GM12878 (cell line): ENCODE measurements around the gene PSAPL1. TPM values are rescaled to one million over a fixed set of nuclear protein-coding genes. Genes with fewer than 3 reads are reported as not detected.

Source experiments
- ATAC-seq: fragments of 200-7000 bp; cut with Tn5 transposase; 3 replicates; pipeline ENCODE4 v1.9.1; 2020; ENCODE audit warnings: mild to moderate bottlenecking, moderate library complexity
- BruUV-seq: library from RNA; stranded (reverse); fragments of 400-500 nt; replicated peaks from 2 replicates; lab custom pipeline; 2021; lab: Mats Ljungman, UMichigan
- CTCF ChIA-PET: fragments of 300-600 bp; sonication (Branson Sonifier 250); formaldehyde crosslinking; extraction: SDS; loops from one replicate; lab custom pipeline; 2021; ENCODE audit warnings: inconsistent platforms; lab: Yijun Ruan, JAX
- POLR2A ChIA-PET: fragments of 350-600 bp; formaldehyde crosslinking; extraction: SDS; loops from one replicate; lab custom pipeline; 2021; ENCODE audit warnings: inconsistent platforms; lab: Charles Lee
- RAD21 ChIA-PET: fragments of 300-600 bp; sonication (Branson Sonifier 250); formaldehyde crosslinking; loops from one replicate; lab custom pipeline; 2023; ENCODE audit warnings: antibody characterized with exemption; ENCODE audit not compliant: unreplicated experiment; lab: Charles Lee
- SMC1A ChIA-PET: fragments of 300-600 bp; sonication (Branson Sonifier 250); formaldehyde crosslinking; loops from one replicate; lab custom pipeline; 2023; ENCODE audit not compliant: unreplicated experiment, uncharacterized antibody; lab: Charles Lee
- DNase-seq: peaks from one replicate; pipeline ENCODE4 v3.0.0-alpha.2; 2011; ENCODE audit warnings: low read depth, low spot score
- FAIRE-seq: peaks from 3 replicates; lab custom pipeline; 2011; peaks lifted over from hg19 to GRCh38; lab: Jason Lieb, UNC
- H2AFZ ChIP-seq: 2 replicates; pipeline ENCODE4 v1.6.0; 2011; ENCODE audit warnings: low read depth, low read length, control low read depth; ENCODE audit not compliant: control insufficient read depth
- H3K27ac ChIP-seq: 2 replicates; pipeline ENCODE4 v1.5.1; 2011; ENCODE audit warnings: control low read depth; ENCODE audit not compliant: control insufficient read depth, insufficient read depth
- H3K27me3 ChIP-seq, 2 experiments: replicated peaks in 1 of 2; 2 replicates each; pipeline versions ENCODE4 v1.6.0 to v1.6.1; 2011; ENCODE audit warnings: low read length in 1 of 2; ENCODE audit not compliant: control insufficient read depth in 2 of 2, insufficient read depth in 2 of 2
- H3K36me3 ChIP-seq, 2 experiments: 2 replicates each; pipeline ENCODE4 v1.5.1; 2011; ENCODE audit warnings: low read length in 1 of 2; ENCODE audit not compliant: control insufficient read depth in 2 of 2, insufficient read depth in 2 of 2
- H3K4me1 ChIP-seq: 2 replicates; pipeline ENCODE4 v1.6.1; 2011; ENCODE audit warnings: mild to moderate bottlenecking, low read length, moderate library complexity, mixed read lengths; ENCODE audit not compliant: control insufficient read depth, insufficient read depth
- H3K4me2 ChIP-seq: 2 replicates; pipeline ENCODE4 v1.6.0; 2011; ENCODE audit warnings: control low read depth; ENCODE audit not compliant: control insufficient read depth, insufficient read depth
- H3K4me3 ChIP-seq: fragments of 200-600 bp; sonication (generic); 2 replicates; pipeline ENCODE4 v1.5.1; 2016
- H3K79me2 ChIP-seq: 2 replicates; pipeline ENCODE4 v1.6.0; 2011; ENCODE audit warnings: low read length; ENCODE audit not compliant: control insufficient read depth, insufficient read depth
- H3K9ac ChIP-seq: 2 replicates; pipeline ENCODE4 v1.8.0; 2011; ENCODE audit warnings: low read length, control low read depth, mixed read lengths; ENCODE audit not compliant: control insufficient read depth, insufficient read depth
- H3K9me3 ChIP-seq: replicated peaks from 3 replicates; pipeline ENCODE4 v1.5.1; 2011; ENCODE audit warnings: mild to moderate bottlenecking, low read length; ENCODE audit not compliant: control insufficient read depth, insufficient read depth
- H4K20me1 ChIP-seq: 2 replicates; pipeline ENCODE4 v1.6.0; 2011; ENCODE audit not compliant: control insufficient read depth, insufficient read depth
- BCL11A ChIP-seq: IDR thresholded peaks from 2 replicates; pipeline ENCODE4 v1.6.1; 2011; ENCODE audit warnings: low read depth, low read length
- CHD4 ChIP-seq: fragments of 200-600 bp; sonication (generic); IDR thresholded peaks from 2 replicates; pipeline ENCODE4 v1.6.1; 2016; ENCODE audit warnings: mild to moderate bottlenecking
- EED ChIP-seq: sonication (generic); IDR thresholded peaks from 2 replicates; pipeline ENCODE4 v1.6.1; 2016; ENCODE audit warnings: antibody characterized with exemption, low read depth
- ESRRA ChIP-seq: IDR thresholded peaks from 2 replicates; pipeline ENCODE4 v1.6.1; 2012; ENCODE audit warnings: mild to moderate bottlenecking, low read length, improper control_type of control experiment
- FOXM1 ChIP-seq: IDR thresholded peaks from 2 replicates; pipeline ENCODE4 v1.6.1; 2012; ENCODE audit warnings: low read depth, mild to moderate bottlenecking, inconsistent platforms, low read length, moderate library complexity
- GATAD2B ChIP-seq: fragments of 450-650 bp; conservative IDR thresholded peaks from 2 replicates; pipeline ENCODE4 v1.6.1; 2017; ENCODE audit warnings: low read depth, mild to moderate bottlenecking, moderate library complexity
- PAX8 ChIP-seq: fragments of 450-650 bp; IDR thresholded peaks from 2 replicates; pipeline ENCODE4 v1.6.1; 2017; ENCODE audit warnings: mild to moderate bottlenecking, moderate library complexity
- POLR2A ChIP-seq: IDR thresholded peaks from 2 replicates; pipeline ENCODE4 v1.6.1; 2011; ENCODE audit warnings: low read depth, mild to moderate bottlenecking, low read length
- RAD51 ChIP-seq: fragments of 450-650 bp; IDR thresholded peaks from 2 replicates; pipeline ENCODE4 v1.6.1; 2016; ENCODE audit warnings: moderate library complexity, mild to moderate bottlenecking, inconsistent platforms
- SREBF1 ChIP-seq: IDR thresholded peaks from 2 replicates; pipeline ENCODE4 v1.6.1; 2012; ENCODE audit warnings: mild to moderate bottlenecking, low read length
- STAT1 ChIP-seq: fragments of 450-650 bp; conservative IDR thresholded peaks from 2 replicates; pipeline ENCODE4 v1.6.1; 2014; ENCODE audit warnings: antibody characterized with exemption, mild to moderate bottlenecking
- TCF7 ChIP-seq: IDR thresholded peaks from 2 replicates; pipeline ENCODE4 v1.6.1; 2014; ENCODE audit warnings: antibody characterized with exemption, borderline replicate concordance
- ZSCAN29 ChIP-seq: fragments of 450-650 bp; IDR thresholded peaks from 2 replicates; pipeline ENCODE4 v1.6.1; 2017; ENCODE audit warnings: mild to moderate bottlenecking, moderate library complexity
- WGBS: methylation state at CpG from one replicate; pipeline ENCODE4 v1.1.6; 2016; ENCODE audit warnings: low lambda C conversion rate; ENCODE audit not compliant: insufficient replicate concordance, insufficient coverage; ENCODE audit errors: missing lambda C conversion rate; 5-methylcytosine and 5-hydroxymethylcytosine counted together
- in situ Hi-C: fragments of 300-500 bp; cut with MboI; formaldehyde crosslinking; loops from 9 replicates; pipeline ENCODE4 v1.14.3; 2018; ENCODE audit warnings: mixed read lengths
- intact Hi-C: fragments of 100-400 bp; cut with micrococcal nuclease; formaldehyde crosslinking; loops from one replicate; pipeline ENCODE4 v1.14.2; 2022; ENCODE audit not compliant: unreplicated experiment
- polyA plus RNA-seq, 11 experiments: library from polyadenylated mRNA; depleted of rRNA in 4 of 11; unstranded in 6 of 11; stranded (reverse) in 5 of 11; fragments of >200 nt; fragmentation: Nextera tagmentation in 4 of 11; fragmentation: Illumina TruSeq in 1 of 11; extraction: Ambion mirVana in 4 of 11; extraction: Trizol in 1 of 11; gene quantifications; 1 replicate in 1 of 11; 2 replicates in 10 of 11; pipeline versions ENCODE4 v1.2.1 to v1.2.3, GENCODE V29; 2011 to 2016; ENCODE audit warnings: inconsistent platforms in 2 of 11, missing spikeins in 2 of 11, low read depth in 1 of 11
- total RNA-seq, 4 experiments: library from RNA; depleted of rRNA in 3 of 4; stranded (reverse); fragments of >200 nt in 3 of 4; fragmentation: Illumina TruSeq in 1 of 4; extraction: Trizol in 1 of 4; gene quantifications; 2 replicates each; pipeline versions ENCODE4 v1.2.1 to v1.2.3, GENCODE V29; 2013 to 2021
- TF ChIP-seq, protein P1 (sequence below): fragments of 450-650 bp; IDR thresholded peaks from 2 replicates; pipeline ENCODE4 v1.6.1; 2018; ENCODE audit warnings: mild to moderate bottlenecking, low read depth, moderate library complexity; ENCODE audit not compliant: partially characterized antibody
- TF ChIP-seq, protein P2 (sequence below): IDR thresholded peaks from 2 replicates; pipeline ENCODE4 v1.6.1; 2011; ENCODE audit warnings: mild to moderate bottlenecking, low read depth, low read length, moderate library complexity; ENCODE audit not compliant: insufficient replicate concordance
- TF ChIP-seq, protein P3 (sequence below): IDR thresholded peaks from 2 replicates; pipeline ENCODE4 v1.6.1; 2011; ENCODE audit warnings: borderline replicate concordance, low read depth, mild to moderate bottlenecking, moderate library complexity, mixed read lengths, low read length; ENCODE audit not compliant: insufficient read depth; ENCODE audit errors: extremely low read length

PSAPL1 gene
- total and polyA plus RNA-seq, 10 of the 15 experiments (the other 5 are each of a cell fraction or from before 2014, with no cell fraction given): not detected

DNA sequence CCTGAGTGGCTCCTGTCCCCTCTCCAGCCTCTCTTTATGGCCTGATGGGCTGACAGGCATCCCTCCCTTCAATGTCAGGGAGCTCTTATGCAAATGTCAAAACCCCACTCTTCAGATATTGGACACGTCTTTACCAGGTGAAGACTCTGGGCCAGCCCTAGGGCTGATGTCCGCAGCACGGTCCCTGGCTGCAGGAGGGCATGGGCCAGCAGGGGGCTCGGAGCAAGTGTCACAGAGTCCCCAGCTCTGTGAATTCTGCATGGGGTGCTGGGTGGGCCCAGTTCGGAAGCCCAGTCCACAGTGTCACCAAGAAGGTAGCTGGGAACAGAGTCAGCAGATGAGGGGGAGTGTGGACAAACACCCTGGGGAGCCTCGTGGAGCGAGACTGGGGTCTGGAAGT, 39.6 kb upstream of the PSAPL1 start:
- Histone ChIP-seq H3K4me3 (no peak overlapping the region), H3K27me3 (no peaks in the 10 kb centered on the region; a peak in 2 of 4 replicates), H3K9ac (no peak overlapping the region), H3K4me2 (no peak overlapping the region), H3K27ac (no peak overlapping the region), H3K36me3 (no peaks in the 10 kb centered on the region), H3K4me1 (no peaks in the 10 kb centered on the region), H3K79me2 (no peaks in the 10 kb centered on the region), H2AFZ (no peak overlapping the region), H3K9me3 (no peaks in the 10 kb centered on the region), H4K20me1 (no peaks in the 10 kb centered on the region)
- CTCF ChIA-PET: no interaction called here
- in situ Hi-C loops (no loop called here), intact Hi-C loops (no loop called here)
- RAD21 ChIA-PET: no interaction called here
- no peak for FAIRE-seq
- no TSS peak for BruUV-seq
- no peak for DNase-seq
- SMC1A ChIA-PET: no interaction called here
- TF ChIP-seq BCL11A (no peak), STAT1 (no peak), RAD51 (no peak), GATAD2B (no peak), ZSCAN29 (no peak), POLR2A (no peak), FOXM1 (no peak), TCF7 (no peak), PAX8 (no peak), CHD4 (no peak), SREBF1 (no peak), ESRRA (no peak), EED (no peak)
- TF ChIP-seq, protein P1, sequence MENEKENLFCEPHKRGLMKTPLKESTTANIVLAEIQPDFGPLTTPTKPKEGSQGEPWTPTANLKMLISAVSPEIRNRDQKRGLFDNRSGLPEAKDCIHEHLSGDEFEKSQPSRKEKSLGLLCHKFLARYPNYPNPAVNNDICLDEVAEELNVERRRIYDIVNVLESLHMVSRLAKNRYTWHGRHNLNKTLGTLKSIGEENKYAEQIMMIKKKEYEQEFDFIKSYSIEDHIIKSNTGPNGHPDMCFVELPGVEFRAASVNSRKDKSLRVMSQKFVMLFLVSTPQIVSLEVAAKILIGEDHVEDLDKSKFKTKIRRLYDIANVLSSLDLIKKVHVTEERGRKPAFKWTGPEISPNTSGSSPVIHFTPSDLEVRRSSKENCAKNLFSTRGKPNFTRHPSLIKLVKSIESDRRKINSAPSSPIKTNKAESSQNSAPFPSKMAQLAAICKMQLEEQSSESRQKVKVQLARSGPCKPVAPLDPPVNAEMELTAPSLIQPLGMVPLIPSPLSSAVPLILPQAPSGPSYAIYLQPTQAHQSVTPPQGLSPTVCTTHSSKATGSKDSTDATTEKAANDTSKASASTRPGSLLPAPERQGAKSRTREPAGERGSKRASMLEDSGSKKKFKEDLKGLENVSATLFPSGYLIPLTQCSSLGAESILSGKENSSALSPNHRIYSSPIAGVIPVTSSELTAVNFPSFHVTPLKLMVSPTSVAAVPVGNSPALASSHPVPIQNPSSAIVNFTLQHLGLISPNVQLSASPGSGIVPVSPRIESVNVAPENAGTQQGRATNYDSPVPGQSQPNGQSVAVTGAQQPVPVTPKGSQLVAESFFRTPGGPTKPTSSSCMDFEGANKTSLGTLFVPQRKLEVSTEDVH: no peak
- TF ChIP-seq, protein P2, sequence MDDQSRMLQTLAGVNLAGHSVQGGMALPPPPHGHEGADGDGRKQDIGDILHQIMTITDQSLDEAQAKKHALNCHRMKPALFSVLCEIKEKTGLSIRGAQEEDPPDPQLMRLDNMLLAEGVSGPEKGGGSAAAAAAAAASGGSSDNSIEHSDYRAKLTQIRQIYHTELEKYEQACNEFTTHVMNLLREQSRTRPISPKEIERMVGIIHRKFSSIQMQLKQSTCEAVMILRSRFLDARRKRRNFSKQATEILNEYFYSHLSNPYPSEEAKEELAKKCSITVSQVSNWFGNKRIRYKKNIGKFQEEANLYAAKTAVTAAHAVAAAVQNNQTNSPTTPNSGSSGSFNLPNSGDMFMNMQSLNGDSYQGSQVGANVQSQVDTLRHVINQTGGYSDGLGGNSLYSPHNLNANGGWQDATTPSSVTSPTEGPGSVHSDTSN: no peak
- TF ChIP-seq, protein P3, sequence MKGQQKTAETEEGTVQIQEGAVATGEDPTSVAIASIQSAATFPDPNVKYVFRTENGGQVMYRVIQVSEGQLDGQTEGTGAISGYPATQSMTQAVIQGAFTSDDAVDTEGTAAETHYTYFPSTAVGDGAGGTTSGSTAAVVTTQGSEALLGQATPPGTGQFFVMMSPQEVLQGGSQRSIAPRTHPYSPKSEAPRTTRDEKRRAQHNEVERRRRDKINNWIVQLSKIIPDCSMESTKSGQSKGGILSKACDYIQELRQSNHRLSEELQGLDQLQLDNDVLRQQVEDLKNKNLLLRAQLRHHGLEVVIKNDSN: no peak
- WGBS: 27% methylated on average over 7 of the region's 7 CpGs
- POLR2A ChIA-PET: no interaction called here
- ATAC-seq: no peak
